Sigmoid colon (tissue), 4 donors: Measurements from ENCODE around the gene BPIFA1.

ENCODE experiments used
- EP300 ChIP-seq, 4 donors: sonication (generic); formaldehyde crosslinking; IDR thresholded peaks; one replicate each; pipeline ENCODE4 v1.6.1; 2017; ENCODE audit warnings: antibody characterized with exemption in 4 of 4
- POLR2A ChIP-seq, 2 donors: fragments of 450-650 bp; IDR thresholded peaks; one replicate each; pipeline ENCODE4 v1.6.1; 2016; ENCODE audit warnings: antibody characterized with exemption in 2 of 2, mild to moderate bottlenecking in 2 of 2, moderate library complexity in 2 of 2
- POLR2AphosphoS5 ChIP-seq, 4 donors: sonication (generic); formaldehyde crosslinking; IDR thresholded peaks; one replicate each; pipeline ENCODE4 v1.6.1; 2017; ENCODE audit warnings: antibody characterized with exemption in 4 of 4
- TF ChIP-seq, protein P1 (sequence below), 4 experiments: fragments of 450-650 bp in 3 of 4; fragments of 200-600 bp in 1 of 4; IDR thresholded peaks; one replicate each; pipeline ENCODE4 v1.5.1; 2016 to 2019; ENCODE audit warnings: antibody characterized with exemption in 4 of 4, mild to moderate bottlenecking in 3 of 4, moderate library complexity in 2 of 4

DNA sequence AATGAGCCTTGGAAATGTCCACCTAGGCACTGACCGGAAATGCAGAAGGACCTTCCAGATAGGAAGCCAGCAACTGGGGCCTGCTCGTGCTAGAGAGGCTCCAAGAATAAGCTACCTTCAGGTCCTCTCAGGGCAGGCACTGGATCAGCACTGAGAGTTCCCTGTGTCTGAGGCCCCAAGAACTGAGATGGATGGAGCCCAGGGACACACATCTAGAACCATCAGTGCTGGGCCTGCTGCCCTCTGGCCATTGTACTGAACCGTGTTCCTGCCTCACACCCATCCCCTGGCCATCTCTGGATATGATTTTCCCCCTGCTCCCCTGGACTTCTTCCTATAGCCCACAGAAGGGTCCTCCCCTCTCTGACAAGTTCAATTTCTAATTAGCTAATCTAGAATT, 10.3 kb downstream of the BPIFA1 start:
- TF ChIP-seq, protein P1, sequence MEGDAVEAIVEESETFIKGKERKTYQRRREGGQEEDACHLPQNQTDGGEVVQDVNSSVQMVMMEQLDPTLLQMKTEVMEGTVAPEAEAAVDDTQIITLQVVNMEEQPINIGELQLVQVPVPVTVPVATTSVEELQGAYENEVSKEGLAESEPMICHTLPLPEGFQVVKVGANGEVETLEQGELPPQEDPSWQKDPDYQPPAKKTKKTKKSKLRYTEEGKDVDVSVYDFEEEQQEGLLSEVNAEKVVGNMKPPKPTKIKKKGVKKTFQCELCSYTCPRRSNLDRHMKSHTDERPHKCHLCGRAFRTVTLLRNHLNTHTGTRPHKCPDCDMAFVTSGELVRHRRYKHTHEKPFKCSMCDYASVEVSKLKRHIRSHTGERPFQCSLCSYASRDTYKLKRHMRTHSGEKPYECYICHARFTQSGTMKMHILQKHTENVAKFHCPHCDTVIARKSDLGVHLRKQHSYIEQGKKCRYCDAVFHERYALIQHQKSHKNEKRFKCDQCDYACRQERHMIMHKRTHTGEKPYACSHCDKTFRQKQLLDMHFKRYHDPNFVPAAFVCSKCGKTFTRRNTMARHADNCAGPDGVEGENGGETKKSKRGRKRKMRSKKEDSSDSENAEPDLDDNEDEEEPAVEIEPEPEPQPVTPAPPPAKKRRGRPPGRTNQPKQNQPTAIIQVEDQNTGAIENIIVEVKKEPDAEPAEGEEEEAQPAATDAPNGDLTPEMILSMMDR (IDR thresholded peaks at IDR 0.05), result no peak
- TF ChIP-seq POLR2A (IDR thresholded peaks at IDR 0.05) (no peak), POLR2AphosphoS5 (IDR thresholded peaks at IDR 0.05) (no peak), EP300 (IDR thresholded peaks at IDR 0.05) (no peak)
